Astrocyte (in vitro differentiated cells and primary cell): ENCODE data around the gene PRG2.

Experiments used
- EZH2 ChIP-seq: IDR thresholded peaks from 2 replicates; pipeline ENCODE4 v1.6.1; 2012; ENCODE audit warnings: mild to moderate bottlenecking, low read length, inconsistent platforms; ENCODE audit not compliant: insufficient read depth
- TF ChIP-seq, protein P1 (sequence below): IDR thresholded peaks from 2 replicates; pipeline ENCODE4 v1.5.1; 2011; ENCODE audit warnings: low read depth, mild to moderate bottlenecking, inconsistent platforms, low read length, moderate library complexity; ENCODE audit not compliant: insufficient read depth

DNA sequence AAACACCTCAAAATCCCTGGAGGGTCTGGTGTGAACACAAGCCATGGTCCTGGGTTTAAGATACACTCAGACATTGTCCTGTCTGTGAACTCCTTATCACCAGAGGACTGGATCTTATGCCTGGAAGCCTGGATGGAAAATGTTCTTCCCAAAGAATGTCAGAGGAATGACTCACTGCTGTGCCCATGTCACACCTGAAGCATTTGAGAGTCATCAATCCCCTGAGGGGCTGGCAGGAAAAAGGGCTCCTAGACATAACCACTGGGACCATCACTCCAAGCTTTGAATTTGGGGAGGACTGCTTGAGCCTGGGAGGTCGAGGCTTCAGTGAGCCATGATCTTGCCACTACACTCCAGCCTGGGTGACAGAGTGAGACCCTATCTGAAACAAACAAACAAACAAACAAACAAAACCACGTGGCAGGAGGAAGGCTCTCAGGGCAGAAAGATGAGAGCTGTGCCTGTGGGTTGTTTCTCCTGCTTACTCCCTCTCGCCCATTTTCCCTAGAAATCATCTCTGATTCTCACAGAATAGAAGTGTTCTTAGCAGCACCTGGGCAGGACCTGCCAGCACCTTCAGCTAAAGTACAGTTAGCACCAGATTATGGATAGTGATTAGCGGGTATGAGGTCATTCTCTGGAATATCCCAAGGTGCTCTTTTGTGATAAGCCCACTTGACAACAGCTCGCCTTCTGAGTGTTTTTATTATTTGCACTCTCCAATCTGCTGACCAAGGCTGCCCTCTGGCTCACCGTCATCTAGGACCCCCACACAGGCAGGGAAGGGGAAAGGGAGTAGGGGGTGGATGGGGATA lies 11.9 kb upstream of the PRG2 start:
- TF ChIP-seq, protein P1, sequence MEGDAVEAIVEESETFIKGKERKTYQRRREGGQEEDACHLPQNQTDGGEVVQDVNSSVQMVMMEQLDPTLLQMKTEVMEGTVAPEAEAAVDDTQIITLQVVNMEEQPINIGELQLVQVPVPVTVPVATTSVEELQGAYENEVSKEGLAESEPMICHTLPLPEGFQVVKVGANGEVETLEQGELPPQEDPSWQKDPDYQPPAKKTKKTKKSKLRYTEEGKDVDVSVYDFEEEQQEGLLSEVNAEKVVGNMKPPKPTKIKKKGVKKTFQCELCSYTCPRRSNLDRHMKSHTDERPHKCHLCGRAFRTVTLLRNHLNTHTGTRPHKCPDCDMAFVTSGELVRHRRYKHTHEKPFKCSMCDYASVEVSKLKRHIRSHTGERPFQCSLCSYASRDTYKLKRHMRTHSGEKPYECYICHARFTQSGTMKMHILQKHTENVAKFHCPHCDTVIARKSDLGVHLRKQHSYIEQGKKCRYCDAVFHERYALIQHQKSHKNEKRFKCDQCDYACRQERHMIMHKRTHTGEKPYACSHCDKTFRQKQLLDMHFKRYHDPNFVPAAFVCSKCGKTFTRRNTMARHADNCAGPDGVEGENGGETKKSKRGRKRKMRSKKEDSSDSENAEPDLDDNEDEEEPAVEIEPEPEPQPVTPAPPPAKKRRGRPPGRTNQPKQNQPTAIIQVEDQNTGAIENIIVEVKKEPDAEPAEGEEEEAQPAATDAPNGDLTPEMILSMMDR: no peak
- TF ChIP-seq EZH2: no peak
